Mesenchymal stem cell (in vitro differentiated cells and primary cell): ENCODE measurements around the gene TSPAN7.

Experiments used
- DNase-seq: peaks from one replicate; pipeline ENCODE4 v3.0.0-alpha.2; 2013
- H2AFZ ChIP-seq: one replicate; pipeline ENCODE4 v1.6.1; 2013; ENCODE audit warnings: low read depth, mild to moderate bottlenecking, control low read depth, inconsistent platforms, low read length, moderate library complexity
- H2AK5ac ChIP-seq: 2 replicates; pipeline ENCODE4 v1.6.1; 2013; ENCODE audit warnings: low read length, moderate library complexity, mild to moderate bottlenecking, inconsistent platforms; ENCODE audit not compliant: severe bottlenecking
- H2BK120ac ChIP-seq: one replicate; pipeline ENCODE4 v1.6.1; 2013; ENCODE audit warnings: low read depth, mild to moderate bottlenecking, inconsistent platforms, low read length, moderate library complexity
- H2BK12ac ChIP-seq, 2 experiments: one replicate each; pipeline ENCODE4 v1.6.1; 2013; ENCODE audit warnings: inconsistent platforms in 2 of 2, low read length in 2 of 2, mild to moderate bottlenecking in 2 of 2, moderate library complexity in 2 of 2, control low read depth in 1 of 2
- H2BK15ac ChIP-seq: one replicate; pipeline ENCODE4 v1.6.1; 2013; ENCODE audit warnings: mild to moderate bottlenecking, low read depth, inconsistent platforms; ENCODE audit not compliant: poor library complexity, severe bottlenecking
- H2BK5ac ChIP-seq: 2 replicates; pipeline ENCODE4 v1.6.1; 2013; ENCODE audit warnings: low read depth, mild to moderate bottlenecking, low read length, control low read depth, inconsistent platforms; ENCODE audit not compliant: poor library complexity, severe bottlenecking
- H3K14ac ChIP-seq, 2 experiments: one replicate each; pipeline ENCODE4 v1.6.1; 2013; ENCODE audit warnings: inconsistent platforms in 2 of 2, low read length in 2 of 2, control low read depth in 1 of 2, mild to moderate bottlenecking in 1 of 2, moderate library complexity in 1 of 2
- H3K18ac ChIP-seq, 2 experiments: one replicate each; pipeline ENCODE4 v1.6.1; 2013; ENCODE audit warnings: inconsistent platforms in 2 of 2, low read length in 2 of 2, control low read depth in 1 of 2, low read depth in 1 of 2, mild to moderate bottlenecking in 1 of 2
- H3K23ac ChIP-seq, 2 experiments: one replicate each; pipeline ENCODE4 v1.6.1; 2013; ENCODE audit warnings: inconsistent platforms in 2 of 2, low read length in 2 of 2, mild to moderate bottlenecking in 2 of 2, moderate library complexity in 2 of 2, control low read depth in 1 of 2
- H3K27ac ChIP-seq: 2 replicates; pipeline ENCODE4 v1.5.1; 2013; ENCODE audit warnings: mild to moderate bottlenecking, moderate library complexity, low read length, control low read depth, inconsistent platforms; ENCODE audit not compliant: poor library complexity, severe bottlenecking
- H3K27me3 ChIP-seq, 2 experiments: 2 replicates each; pipeline versions ENCODE4 v1.6.1 to v1.7.0; 2013; ENCODE audit warnings: low read length in 2 of 2, mild to moderate bottlenecking in 2 of 2, moderate library complexity in 2 of 2, control low read depth in 1 of 2, inconsistent platforms in 1 of 2; ENCODE audit not compliant: control insufficient read depth in 1 of 2, insufficient read depth in 1 of 2
- H3K36me3 ChIP-seq, 2 experiments: 2 replicates each; pipeline versions ENCODE4 v1.6.1 to v1.7.0; 2013; ENCODE audit warnings: low read length in 2 of 2, control low read depth in 1 of 2, inconsistent platforms in 1 of 2, low read depth in 1 of 2, mild to moderate bottlenecking in 1 of 2; ENCODE audit not compliant: insufficient read depth in 2 of 2, control insufficient read depth in 1 of 2
- H3K4ac ChIP-seq, 2 experiments: one replicate each; pipeline ENCODE4 v1.6.1; 2013; ENCODE audit warnings: inconsistent platforms in 2 of 2, low read length in 2 of 2, mild to moderate bottlenecking in 2 of 2, moderate library complexity in 2 of 2, control low read depth in 1 of 2, low read depth in 1 of 2
- H3K4me1 ChIP-seq: 2 replicates; pipeline ENCODE4 v1.6.1; 2013; ENCODE audit warnings: low read depth, low read length, control low read depth; ENCODE audit not compliant: control insufficient read depth, insufficient read depth
- H3K4me2 ChIP-seq: 2 replicates; pipeline ENCODE4 v1.6.1; 2013; ENCODE audit warnings: low read length, mild to moderate bottlenecking, inconsistent platforms; ENCODE audit not compliant: poor library complexity, severe bottlenecking
- H3K4me3 ChIP-seq, 2 experiments: 2 replicates each; pipeline versions ENCODE4 v1.5.1 to v1.7.0; 2013; ENCODE audit warnings: low read length in 2 of 2, mild to moderate bottlenecking in 2 of 2, control low read depth in 1 of 2, low read depth in 1 of 2; ENCODE audit not compliant: insufficient read depth in 1 of 2
- H3K79me1 ChIP-seq: replicated peaks from 2 replicates; pipeline ENCODE4 v1.6.1; 2013; ENCODE audit warnings: mild to moderate bottlenecking, control low read depth, low read length, inconsistent platforms; ENCODE audit not compliant: poor library complexity, severe bottlenecking
- H3K9ac ChIP-seq: 2 replicates; pipeline ENCODE4 v1.7.0; 2013; ENCODE audit warnings: mild to moderate bottlenecking, low read length, moderate library complexity
- H3K9me3 ChIP-seq: 2 replicates; pipeline ENCODE4 v1.7.0; 2013; ENCODE audit warnings: mild to moderate bottlenecking, low read length; ENCODE audit not compliant: control insufficient read depth
- H4K8ac ChIP-seq: one replicate; pipeline ENCODE4 v1.6.1; 2013; ENCODE audit warnings: inconsistent platforms, mild to moderate bottlenecking, low read length, moderate library complexity
- H4K91ac ChIP-seq: one replicate; pipeline ENCODE4 v1.6.1; 2013; ENCODE audit warnings: mild to moderate bottlenecking, low read length, inconsistent platforms
- WGBS: methylation state at CpG from one replicate; pipeline ENCODE4 v1.1.7; 2013; ENCODE audit warnings: mixed read lengths; 5-methylcytosine and 5-hydroxymethylcytosine counted together

Gene TSPAN7

DNA sequence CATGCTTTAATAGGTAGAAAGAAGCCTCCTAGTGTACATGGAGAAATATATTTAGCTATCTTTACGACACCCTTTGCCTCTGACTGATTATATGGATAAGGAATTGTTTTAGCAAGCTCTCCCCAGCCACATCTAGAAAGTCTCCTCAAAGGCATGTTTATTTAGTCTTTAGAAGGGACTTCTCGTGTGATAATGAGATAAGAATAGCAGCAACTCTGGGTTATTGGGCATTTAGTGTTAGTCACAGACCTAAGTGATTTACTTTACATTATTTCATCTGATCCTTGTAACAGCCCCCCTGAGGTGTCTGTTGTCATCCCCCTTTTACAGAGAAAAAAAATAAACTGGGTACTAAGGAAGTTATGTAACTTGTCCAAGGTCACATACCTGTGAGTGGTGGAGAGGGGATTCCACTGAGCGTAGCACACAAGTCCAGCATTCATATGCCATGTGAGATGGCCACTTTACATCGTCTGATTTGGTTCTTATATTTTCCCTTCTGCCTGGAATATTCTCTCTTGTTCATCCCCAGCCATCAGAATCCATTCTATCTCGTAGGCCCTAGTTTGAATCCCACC is 77.7 kb downstream of the TSPAN7 start:
- no peak overlapping the region for H2BK15ac ChIP-seq
- H3K23ac ChIP-seq, result no peak overlapping the region
- H3K27ac ChIP-seq, result no peak overlapping the region
- H4K8ac ChIP-seq, result no peak overlapping the region
- no peak overlapping the region for H3K4me3 ChIP-seq
- H3K14ac ChIP-seq, result no peak overlapping the region
- DNase-seq, result no peak
- H2AK5ac ChIP-seq, result no peak overlapping the region
- no peak overlapping the region for H4K91ac ChIP-seq
- H2AFZ ChIP-seq, result no peak overlapping the region
- no peak overlapping the region for H3K18ac ChIP-seq
- no peaks in the 10 kb centered on the region for H3K9me3 ChIP-seq
- no peak overlapping the region for H2BK120ac ChIP-seq
- H3K4me2 ChIP-seq, result no peak overlapping the region
- WGBS, result 79% methylated on average over 2 of the region's 5 CpGs
- H3K27me3 ChIP-seq, result peaks cover 0 to 50% of the 10 kb centered on the region in 2 experiments
- H3K79me1 ChIP-seq, result no peaks in the 10 kb centered on the region
- H3K36me3 ChIP-seq, result no peaks in the 10 kb centered on the region
- H2BK5ac ChIP-seq, result no peak overlapping the region
- no peaks in the 10 kb centered on the region for H3K4me1 ChIP-seq
- H3K9ac ChIP-seq, result no peak overlapping the region
- no peak overlapping the region for H3K4ac ChIP-seq
- no peak overlapping the region for H2BK12ac ChIP-seq

DNA sequence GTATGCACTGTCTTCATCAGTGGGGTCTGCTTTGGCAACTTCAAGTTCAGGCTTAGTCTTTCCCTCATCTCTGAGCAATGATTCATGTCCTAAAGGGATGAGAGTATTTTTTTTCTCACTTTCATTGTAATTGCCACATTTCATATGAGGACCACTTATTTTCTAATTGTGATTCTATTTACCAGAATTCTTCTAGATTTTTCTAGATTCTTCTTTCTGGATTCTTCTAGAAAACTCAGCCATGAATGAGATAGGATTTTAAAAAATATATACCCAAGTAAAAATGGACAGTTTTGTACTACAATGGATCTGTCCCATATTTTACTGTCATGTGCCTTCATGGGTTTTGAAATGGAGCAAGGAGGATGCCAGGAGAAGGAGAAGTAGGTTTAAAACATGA is 78.4 kb downstream of the TSPAN7 start:
- Histone ChIP-seq H4K91ac (no peak overlapping the region), H3K23ac (no peak overlapping the region), H2BK12ac (no peak overlapping the region), H3K4me1 (no peaks in the 10 kb centered on the region), H3K14ac (no peak overlapping the region), H3K9me3 (no peaks in the 10 kb centered on the region), H3K9ac (no peak overlapping the region), H3K4me2 (no peak overlapping the region), H3K4me3 (no peak overlapping the region), H3K27me3 (peaks cover 0 to 55% of the 10 kb centered on the region in 2 experiments), H3K79me1 (no peaks in the 10 kb centered on the region), H3K4ac (no peak overlapping the region), H3K27ac (no peak overlapping the region), H2BK15ac (no peak overlapping the region), H2AK5ac (no peak overlapping the region), H4K8ac (no peak overlapping the region), H2BK5ac (no peak overlapping the region), H2AFZ (no peak overlapping the region), H3K18ac (no peak overlapping the region), H3K36me3 (no peaks in the 10 kb centered on the region), H2BK120ac (no peak overlapping the region)
- no peak for DNase-seq

DNA sequence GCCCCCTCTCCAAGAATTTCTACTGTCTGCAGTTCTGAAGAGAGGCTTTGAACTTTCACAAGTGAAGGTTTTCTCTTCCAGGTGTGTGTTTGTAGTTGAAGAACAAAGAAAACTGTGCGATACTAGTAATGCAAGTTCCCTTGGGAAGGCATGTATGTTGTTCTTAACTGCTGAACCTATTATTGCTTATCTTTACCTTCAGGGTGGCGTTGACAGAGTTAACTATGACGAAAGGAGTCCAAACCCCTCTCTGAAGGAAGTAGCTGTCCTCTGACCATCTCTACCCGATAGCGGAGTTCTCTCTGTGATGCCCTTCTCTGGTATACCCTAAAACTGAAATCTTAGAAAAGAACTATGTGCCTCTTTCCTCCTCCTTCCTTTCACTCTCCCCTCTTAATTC is 79.9 kb downstream of the TSPAN7 start:
- Histone ChIP-seq H2AFZ (no peak overlapping the region), H3K4me1 (no peaks in the 10 kb centered on the region), H2BK15ac (no peak overlapping the region), H3K36me3 (no peaks in the 10 kb centered on the region), H3K27ac (no peak overlapping the region), H2BK5ac (no peak overlapping the region), H4K8ac (no peak overlapping the region), H2BK12ac (no peak overlapping the region), H3K18ac (no peak overlapping the region), H3K23ac (no peak overlapping the region), H3K9ac (no peak overlapping the region), H3K4ac (no peak overlapping the region), H3K79me1 (no peaks in the 10 kb centered on the region), H2AK5ac (no peak overlapping the region), H4K91ac (no peak overlapping the region), H3K4me3 (no peak overlapping the region), H3K27me3 (peaks cover 0 to 66% of the 10 kb centered on the region in 2 experiments), H3K14ac (no peak overlapping the region), H3K9me3 (no peaks in the 10 kb centered on the region), H2BK120ac (no peak overlapping the region), H3K4me2 (no peak overlapping the region)
- no peak for DNase-seq
- WGBS, result 76% methylated on average over 4 of the region's 5 CpGs

DNA sequence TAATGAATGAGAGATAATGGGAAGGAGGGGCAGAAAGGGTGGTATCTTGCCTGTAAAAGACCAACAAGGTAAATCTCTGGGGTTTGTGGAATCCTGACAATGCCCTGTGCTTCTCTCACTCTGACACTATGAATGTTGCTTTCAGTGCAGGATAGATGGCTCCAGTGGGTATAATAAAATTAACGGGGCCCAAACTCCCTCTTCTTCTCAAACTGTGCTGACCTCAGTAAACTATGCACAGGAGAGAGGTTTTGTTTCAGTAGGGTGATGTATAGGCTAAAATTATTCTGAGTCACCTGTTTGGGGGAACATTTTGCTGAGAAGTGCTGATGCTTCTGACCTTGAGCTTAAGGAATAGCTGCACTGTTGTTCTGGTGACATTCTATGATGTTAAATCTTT is 82.6 kb downstream of the TSPAN7 start:
- H3K9ac ChIP-seq, result no peak overlapping the region
- no peak overlapping the region for H2AK5ac ChIP-seq
- no peak overlapping the region for H2BK120ac ChIP-seq
- H3K4me3 ChIP-seq, result no peak overlapping the region
- H3K79me1 ChIP-seq, result no peaks in the 10 kb centered on the region
- H2BK5ac ChIP-seq, result no peak overlapping the region
- no peak for DNase-seq
- no peaks in the 10 kb centered on the region for H3K36me3 ChIP-seq
- H2BK12ac ChIP-seq, result no peak overlapping the region
- no peak overlapping the region for H3K4ac ChIP-seq
- H3K23ac ChIP-seq, result no peak overlapping the region
- WGBS, result no CpG with 5 or more reads among the region's 1 CpG
- no peak overlapping the region for H2AFZ ChIP-seq
- no peak overlapping the region for H3K27ac ChIP-seq
- H3K9me3 ChIP-seq, result no peaks in the 10 kb centered on the region
- H3K4me2 ChIP-seq, result no peak overlapping the region
- H3K14ac ChIP-seq, result no peak overlapping the region
- no peak overlapping the region for H3K18ac ChIP-seq
- H2BK15ac ChIP-seq, result no peak overlapping the region
- no peaks in the 10 kb centered on the region for H3K4me1 ChIP-seq
- H3K27me3 ChIP-seq, result peaks cover 0 to 75% of the 10 kb centered on the region in 2 experiments
- no peak overlapping the region for H4K91ac ChIP-seq
- no peak overlapping the region for H4K8ac ChIP-seq
